GM10266 (cell line): ENCODE results near the gene CD84.
A peak's percentile ranks its signal among the peaks of the same experiment; 100 is the strongest.
"Not testable (repeated sequence)": the region's sequence is repeated elsewhere in the genome, so short reads cannot be mapped to it uniquely, and the experiment has no call there.

Experiments used
- DNase-seq: peaks from one replicate; pipeline ENCODE4 v3.0.0; 2012; ENCODE audit errors: extremely low spot score
- CTCF ChIP-seq: IDR thresholded peaks from 2 replicates; pipeline ENCODE4 v1.5.1; 2012; ENCODE audit warnings: mild to moderate bottlenecking, low read depth; ENCODE audit not compliant: control insufficient read depth, insufficient read depth; ENCODE audit errors: missing control alignments

The CD84 gene

GRCh38 chr1:160522622-160523345 lies 56.5 kb downstream of the CD84 start, which contains the start of gene SLAMF6:
SLAMF6 (minus strand) TSS chr1:160523255; CDS start chr1:160523192, 63 bp downstream.
- peak; percentile 45 for DNase-seq
- no peak for TF ChIP-seq CTCF

DNA sequence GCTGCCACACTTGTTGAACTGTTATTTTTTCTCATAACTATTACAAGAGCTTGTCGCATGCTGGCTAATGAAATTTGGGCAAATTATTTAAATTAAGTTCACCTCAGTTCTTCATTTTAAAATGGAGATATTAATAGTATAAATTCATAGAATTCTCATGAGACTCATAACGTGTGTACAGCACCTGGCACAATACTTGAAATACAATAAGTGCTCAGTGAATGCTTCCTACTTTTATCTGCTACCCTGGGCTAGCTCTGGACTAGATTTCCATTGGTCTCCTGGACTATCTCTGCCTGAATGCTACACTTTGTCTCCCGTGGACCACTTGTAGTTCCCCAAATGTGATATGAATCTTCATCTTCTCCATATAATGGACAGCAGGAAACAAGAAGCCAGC lies 57.2 kb downstream of the CD84 start:
- no peak for TF ChIP-seq CTCF
- no peak for DNase-seq

GRCh38 chr1:160521554-160521953 lies 57.7 kb downstream of the CD84 start:
- TF ChIP-seq CTCF, result no peak
- DNase-seq, result no peak

DNA sequence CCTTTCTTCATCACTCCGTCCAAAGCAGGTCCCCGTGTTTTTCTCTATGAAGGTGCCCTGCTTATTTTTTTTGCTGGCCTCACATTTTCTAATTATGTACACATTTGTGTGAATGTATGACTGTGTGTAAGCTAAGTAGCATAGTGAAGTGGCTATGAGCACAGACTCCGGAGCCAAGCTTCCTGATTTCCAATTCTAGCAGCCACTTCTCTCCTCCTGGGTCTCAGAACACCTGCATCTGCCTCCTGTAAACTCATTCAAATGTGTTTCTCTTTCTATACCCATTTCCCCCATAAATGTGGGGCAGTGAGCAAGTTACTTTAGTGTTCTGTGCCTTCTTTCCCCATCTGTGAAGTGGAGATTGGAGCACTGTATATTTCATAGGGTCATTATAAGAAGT lies 58.3 kb downstream of the CD84 start:
- DNase-seq, result no peak
- TF ChIP-seq CTCF, result no peak

DNA sequence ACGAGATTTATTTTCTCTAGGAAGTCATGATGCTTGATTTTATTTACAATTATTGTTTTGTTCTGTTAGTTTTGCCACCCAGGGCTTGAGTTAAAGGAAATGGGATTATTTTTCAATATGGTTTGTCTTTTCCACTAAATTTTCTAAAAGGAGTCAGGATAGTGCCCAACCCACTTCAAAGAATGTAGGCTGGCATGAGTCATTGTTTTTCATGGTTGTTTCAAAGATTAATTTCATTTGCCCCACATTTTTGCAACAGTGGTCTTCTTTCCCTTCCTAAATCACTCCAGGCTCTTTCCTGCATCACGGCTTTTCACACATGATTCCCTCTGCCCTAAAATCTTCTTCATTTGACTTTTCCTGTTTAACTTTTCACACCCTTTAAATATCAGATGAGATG lies 58.7 kb downstream of the CD84 start:
- no peak for TF ChIP-seq CTCF
- DNase-seq, result no peak

- TF ChIP-seq CTCF, result no peak
- DNase-seq, result no peak
Measured at GRCh38 chr1:160519642-160520435, 59.5 kb downstream of the CD84 start.

DNA sequence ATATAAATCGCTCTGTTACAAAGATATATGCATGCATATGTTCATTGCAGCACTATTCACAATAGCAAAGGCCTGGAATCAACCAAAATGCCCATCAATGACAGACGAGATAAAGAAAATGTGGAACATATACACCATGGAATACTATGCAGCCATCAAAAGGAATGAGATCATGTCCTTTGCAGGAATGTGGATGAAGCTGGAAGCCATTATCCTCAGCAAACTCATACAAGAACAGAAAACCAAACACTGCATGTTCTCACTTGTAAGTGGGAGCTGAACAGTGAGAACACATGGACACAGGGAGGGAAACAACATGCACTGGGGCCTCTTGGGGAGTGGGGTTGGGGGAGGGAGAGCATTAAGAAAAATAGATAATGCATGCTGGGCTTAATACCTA lies 61.8 kb downstream of the CD84 start:
- DNase-seq, result not testable (repeated sequence)

- not testable (repeated sequence) for DNase-seq
Measured at GRCh38 chr1:160515908-160516307, 63.4 kb downstream of the CD84 start.
